Brain microvascular endothelial cell (primary cell): ENCODE data around the gene PKNOX2.

Experiments
- DNase-seq: peaks from one replicate; pipeline ENCODE4 v3.0.0-alpha.2; 2020
- H3K27ac ChIP-seq: fragments of 250-450 bp; sonication (Bioruptor Pico); 2 replicates; pipeline ENCODE4 v1.5.1; 2020; ENCODE audit warnings: mild to moderate bottlenecking, moderate library complexity
- H3K27me3 ChIP-seq: fragments of 250-450 bp; sonication (Bioruptor Pico); replicated peaks from 2 replicates; pipeline ENCODE4 v1.5.1; 2020; ENCODE audit warnings: mild to moderate bottlenecking
- H3K36me3 ChIP-seq: fragments of 250-450 bp; sonication (Bioruptor Pico); replicated peaks from 2 replicates; pipeline ENCODE4 v1.5.1; 2020; ENCODE audit warnings: mild to moderate bottlenecking
- H3K4me3 ChIP-seq: 2 replicates; pipeline ENCODE4 v1.5.1; 2011; ENCODE audit warnings: low read depth, mild to moderate bottlenecking, control low read depth, low read length, moderate library complexity
- in situ Hi-C: cut with HindIII; loops from 2 replicates; pipeline ENCODE4 v1.10.0; 2017; ENCODE audit warnings: low sequenced_read_pairs, low pct_ligation_motif_present
- TF ChIP-seq, protein P1 (sequence below): IDR thresholded peaks from 2 replicates; pipeline ENCODE4 v1.5.1; 2011; ENCODE audit warnings: low read depth, mild to moderate bottlenecking, moderate library complexity, low read length, control low read depth, inconsistent platforms; ENCODE audit errors: missing control alignments

PKNOX2 gene

GRCh38 chr11:125358254-125358840 lies 193.8 kb downstream of the PKNOX2 start:
- Histone ChIP-seq H3K4me3 (no peak overlapping the region), H3K27me3 (no peaks in the 10 kb centered on the region), H3K36me3 (no peaks in the 10 kb centered on the region), H3K27ac (no peak overlapping the region)
- TF ChIP-seq, protein P1, sequence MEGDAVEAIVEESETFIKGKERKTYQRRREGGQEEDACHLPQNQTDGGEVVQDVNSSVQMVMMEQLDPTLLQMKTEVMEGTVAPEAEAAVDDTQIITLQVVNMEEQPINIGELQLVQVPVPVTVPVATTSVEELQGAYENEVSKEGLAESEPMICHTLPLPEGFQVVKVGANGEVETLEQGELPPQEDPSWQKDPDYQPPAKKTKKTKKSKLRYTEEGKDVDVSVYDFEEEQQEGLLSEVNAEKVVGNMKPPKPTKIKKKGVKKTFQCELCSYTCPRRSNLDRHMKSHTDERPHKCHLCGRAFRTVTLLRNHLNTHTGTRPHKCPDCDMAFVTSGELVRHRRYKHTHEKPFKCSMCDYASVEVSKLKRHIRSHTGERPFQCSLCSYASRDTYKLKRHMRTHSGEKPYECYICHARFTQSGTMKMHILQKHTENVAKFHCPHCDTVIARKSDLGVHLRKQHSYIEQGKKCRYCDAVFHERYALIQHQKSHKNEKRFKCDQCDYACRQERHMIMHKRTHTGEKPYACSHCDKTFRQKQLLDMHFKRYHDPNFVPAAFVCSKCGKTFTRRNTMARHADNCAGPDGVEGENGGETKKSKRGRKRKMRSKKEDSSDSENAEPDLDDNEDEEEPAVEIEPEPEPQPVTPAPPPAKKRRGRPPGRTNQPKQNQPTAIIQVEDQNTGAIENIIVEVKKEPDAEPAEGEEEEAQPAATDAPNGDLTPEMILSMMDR, result no peak
- DNase-seq, result no peak
- in situ Hi-C loops, result no loop called here

DNA sequence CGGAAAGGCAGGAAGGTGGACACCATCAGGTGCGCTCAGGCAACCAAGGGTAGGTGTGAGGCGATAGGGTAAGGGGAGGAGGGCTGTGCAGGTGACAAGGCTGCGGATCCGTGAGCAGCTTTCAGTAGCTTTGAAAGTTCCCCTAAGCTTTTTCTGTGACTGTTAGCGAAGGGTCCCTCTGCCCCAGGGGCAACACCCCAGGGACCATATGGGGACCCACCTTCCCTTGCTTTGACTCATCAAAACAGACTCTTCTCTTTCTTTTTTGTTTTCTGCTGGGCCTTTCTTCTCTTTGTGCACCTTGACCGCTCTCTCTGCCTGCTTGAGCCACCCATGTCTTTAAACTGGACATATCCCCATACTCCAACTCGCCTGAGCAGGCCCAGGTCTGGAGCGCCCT lies 194.6 kb downstream of the PKNOX2 start:
- in situ Hi-C loops, result no loop called here
- Histone ChIP-seq H3K27ac (no peak overlapping the region), H3K36me3 (no peaks in the 10 kb centered on the region), H3K27me3 (no peaks in the 10 kb centered on the region), H3K4me3 (no peak overlapping the region)
- TF ChIP-seq, protein P1, result no peak
- DNase-seq, result no peak

DNA sequence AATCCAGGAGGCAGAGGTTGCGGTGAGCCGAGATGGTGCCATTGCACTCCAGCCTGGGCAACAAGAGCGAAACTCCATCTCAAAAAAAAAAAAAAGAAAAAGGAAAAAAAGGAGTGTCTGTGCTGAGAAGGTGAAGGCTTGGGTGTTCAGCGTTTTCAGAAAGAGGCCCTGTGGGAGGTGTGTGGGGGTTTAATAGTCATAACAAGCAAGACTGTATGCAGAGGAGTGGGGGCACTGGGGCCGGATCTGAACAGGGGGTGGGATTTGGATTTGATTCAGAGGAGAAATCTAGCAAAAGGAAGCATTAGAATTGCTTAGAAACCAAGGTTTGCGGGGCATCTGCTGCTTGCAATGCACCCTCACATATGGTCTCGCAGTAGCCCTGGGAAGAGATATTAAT lies 195.5 kb downstream of the PKNOX2 start:
- Histone ChIP-seq H3K27me3 (no peaks in the 10 kb centered on the region), H3K4me3 (no peak overlapping the region), H3K36me3 (no peaks in the 10 kb centered on the region), H3K27ac (no peak overlapping the region)
- in situ Hi-C loops, result no loop called here
- TF ChIP-seq, protein P1, result no peak
- no peak for DNase-seq

DNA sequence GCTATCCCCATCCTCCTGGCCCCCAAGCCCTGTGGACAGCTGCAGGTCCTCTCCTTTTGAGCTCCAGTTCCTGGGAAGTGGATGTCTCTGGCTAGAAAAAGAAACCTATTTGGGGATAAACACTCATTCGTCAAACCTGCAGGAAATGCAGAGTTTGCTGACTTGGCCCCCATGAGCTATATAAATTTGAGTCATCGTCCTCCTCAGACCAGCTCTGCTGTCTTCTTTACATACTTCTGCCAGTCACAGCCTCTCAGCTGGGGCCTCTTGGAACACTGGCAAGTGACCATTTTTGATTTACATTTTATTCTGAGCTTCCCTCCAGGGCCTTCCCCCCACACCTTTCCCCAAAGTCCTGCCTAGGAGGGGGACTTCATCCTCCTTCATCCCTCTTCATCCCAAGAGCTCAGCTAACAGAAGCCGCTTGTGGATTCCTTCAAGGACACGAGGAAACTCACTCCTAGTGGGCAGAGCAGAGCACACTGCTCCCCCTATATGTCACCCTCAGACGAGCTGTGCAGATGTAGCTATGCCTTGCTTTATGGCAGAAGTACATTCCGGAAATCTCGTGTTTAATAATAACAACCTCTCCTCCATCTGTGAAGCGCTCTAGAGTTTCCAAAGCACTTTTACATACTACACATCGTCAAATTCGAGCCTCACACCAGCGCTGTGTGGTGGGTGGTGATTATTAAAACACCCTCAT lies 199.7 kb downstream of the PKNOX2 start:
- in situ Hi-C loops, result no loop called here

DNA sequence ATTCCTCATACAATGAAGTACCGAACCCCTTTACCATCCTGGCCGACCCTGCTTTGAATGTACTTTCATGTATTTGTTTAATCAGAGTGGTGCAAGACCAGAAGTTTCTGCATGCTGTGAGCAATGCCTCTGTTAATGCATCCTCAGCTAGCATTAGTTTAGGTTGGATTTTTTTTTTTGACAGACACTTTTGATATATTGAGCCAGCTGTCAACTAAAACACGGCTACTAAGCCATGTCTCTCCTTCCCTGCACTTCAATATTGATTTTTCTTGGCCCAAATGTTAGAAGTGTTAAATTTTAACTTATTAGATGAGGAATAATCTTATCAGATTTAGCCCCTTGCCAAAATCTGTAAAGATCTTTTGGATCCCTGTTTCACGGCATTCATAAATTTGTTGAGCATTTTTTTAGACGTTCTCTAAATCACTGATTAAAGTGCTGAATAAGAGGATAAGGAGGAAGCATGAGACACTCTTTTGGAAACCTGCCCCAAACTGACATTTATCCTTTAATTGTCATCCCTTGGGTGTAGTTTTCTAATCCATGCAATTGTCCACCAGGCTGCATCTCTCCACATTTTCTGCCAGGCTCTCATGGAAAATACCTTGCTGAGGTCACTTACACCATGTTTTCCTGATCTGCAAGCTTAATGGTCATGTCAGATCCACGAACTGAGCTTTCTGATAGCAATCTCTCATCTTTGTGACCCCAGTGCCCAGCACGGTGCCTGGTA lies 200.8 kb downstream of the PKNOX2 start:
- Histone ChIP-seq H3K27me3 (no peaks in the 10 kb centered on the region), H3K4me3 (no peak overlapping the region), H3K27ac (no peak overlapping the region), H3K36me3 (no peaks in the 10 kb centered on the region)
- TF ChIP-seq, protein P1, result no peak
- in situ Hi-C loops, result no loop called here
- DNase-seq, result no peak

More for the DNA sequence above, 199.7 kb downstream of the PKNOX2 start:
- TF ChIP-seq, protein P1, result peak; percentile 65
- peak; percentile 58 for DNase-seq
- Histone ChIP-seq H3K27me3 (no peaks in the 10 kb centered on the region), H3K36me3 (no peaks in the 10 kb centered on the region), H3K4me3 (no peak overlapping the region), H3K27ac (no peak overlapping the region)
